ENCODE measurements around the gene OR1L8. TPM values are rescaled to one million over a fixed set of nuclear protein-coding genes. Genes with fewer than 3 reads are reported as not detected.

The OR1L8 gene
- polyA plus RNA-seq, 3 donors = not detected

DNA sequence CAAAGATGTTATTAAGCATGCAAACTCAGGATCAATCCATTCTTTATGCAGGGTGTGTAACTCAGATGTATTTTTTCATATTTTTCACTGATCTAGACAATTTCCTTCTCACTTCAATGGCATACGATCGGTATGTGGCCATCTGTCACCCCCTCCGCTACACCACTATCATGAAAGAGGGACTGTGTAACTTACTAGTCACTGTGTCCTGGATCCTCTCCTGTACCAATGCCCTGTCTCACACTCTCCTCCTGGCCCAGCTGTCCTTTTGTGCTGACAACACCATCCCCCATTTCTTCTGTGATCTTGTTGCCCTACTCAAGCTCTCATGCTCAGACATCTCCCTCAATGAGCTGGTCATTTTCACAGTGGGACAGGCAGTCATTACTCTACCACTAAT is 63.8 kb downstream of the OR1L8 start:
- intact Hi-C loops (cut with micrococcal nuclease) = no loop called here
- H2AFZ ChIP-seq (ENCODE audit: insufficient read depth, low read depth, low read length, poor library complexity, severe bottlenecking) = no peak overlapping the region
- Mint-ChIP-seq H3K36me3 (no peaks in the 10 kb centered on the region), H3K4me1 (no peaks in the 10 kb centered on the region), H3K27ac (no peak overlapping the region), H3K4me3 (no peak overlapping the region), H3K9me3 (peaks cover 0 to 3% (median 0%) of the 10 kb centered on the region in 7 donors), H3K27me3 (ENCODE audit: low read depth in 3 of 3) (peaks cover 3 to 10% (median 3%) of the 10 kb centered on the region in 3 donors)
- TF ChIP-seq, protein P1, sequence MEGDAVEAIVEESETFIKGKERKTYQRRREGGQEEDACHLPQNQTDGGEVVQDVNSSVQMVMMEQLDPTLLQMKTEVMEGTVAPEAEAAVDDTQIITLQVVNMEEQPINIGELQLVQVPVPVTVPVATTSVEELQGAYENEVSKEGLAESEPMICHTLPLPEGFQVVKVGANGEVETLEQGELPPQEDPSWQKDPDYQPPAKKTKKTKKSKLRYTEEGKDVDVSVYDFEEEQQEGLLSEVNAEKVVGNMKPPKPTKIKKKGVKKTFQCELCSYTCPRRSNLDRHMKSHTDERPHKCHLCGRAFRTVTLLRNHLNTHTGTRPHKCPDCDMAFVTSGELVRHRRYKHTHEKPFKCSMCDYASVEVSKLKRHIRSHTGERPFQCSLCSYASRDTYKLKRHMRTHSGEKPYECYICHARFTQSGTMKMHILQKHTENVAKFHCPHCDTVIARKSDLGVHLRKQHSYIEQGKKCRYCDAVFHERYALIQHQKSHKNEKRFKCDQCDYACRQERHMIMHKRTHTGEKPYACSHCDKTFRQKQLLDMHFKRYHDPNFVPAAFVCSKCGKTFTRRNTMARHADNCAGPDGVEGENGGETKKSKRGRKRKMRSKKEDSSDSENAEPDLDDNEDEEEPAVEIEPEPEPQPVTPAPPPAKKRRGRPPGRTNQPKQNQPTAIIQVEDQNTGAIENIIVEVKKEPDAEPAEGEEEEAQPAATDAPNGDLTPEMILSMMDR (IDR thresholded peaks at IDR 0.05) = no peak
- WGBS (ENCODE audit: insufficient coverage) = 100% methylated on average over 3 of the region's 3 CpGs
- no peaks in the 10 kb centered on the region for H3K79me2 ChIP-seq (ENCODE audit: insufficient read depth, low read length)
- H3K27me3 ChIP-seq (ENCODE audit: control insufficient read depth in 2 of 2, insufficient read depth in 2 of 2, low read length in 2 of 2) = peaks cover 0 to 3% of the 10 kb centered on the region in 2 donors
- no peaks in the 10 kb centered on the region for H3K36me3 ChIP-seq (replicated peaks in 1 of 2; ENCODE audit: control insufficient read depth in 1 of 2, insufficient read depth in 2 of 2, low read length in 2 of 2)
- no peaks in the 10 kb centered on the region for H4K20me1 ChIP-seq (ENCODE audit: insufficient read depth, low read length)
- no peak overlapping the region for H3K9ac ChIP-seq (ENCODE audit: insufficient read depth, low read length, poor library complexity, severe bottlenecking)
- no peak overlapping the region for H3K4me3 ChIP-seq (replicated peaks in 1 of 3; ENCODE audit: low read depth in 2 of 3, low read length in 3 of 3)
- no peak for DNase-seq
- H3K27ac ChIP-seq (ENCODE audit: low read depth in 1 of 2, low read length in 2 of 2) = no peak overlapping the region
- no peak overlapping the region for H3K4me2 ChIP-seq (replicated peaks; ENCODE audit: extremely low read depth, low read length, poor library complexity, severe bottlenecking)
- H3K9me3 ChIP-seq (replicated peaks in 1 of 2; ENCODE audit: control insufficient read depth in 1 of 2, insufficient read depth in 1 of 2, low read length in 2 of 2) = no peaks in the 10 kb centered on the region
- no peaks in the 10 kb centered on the region for H3K4me1 ChIP-seq (ENCODE audit: control insufficient read depth in 1 of 2, insufficient read depth in 2 of 2, low read length in 2 of 2)

GRCh38 chr9:122518841-122519240 is 64.3 kb downstream of the OR1L8 start, which contains the start of gene OR1J4:
TSS of gene OR1J4 (plus strand) at chr9:122519141. CDS start at chr9:122519141, 0 bp downstream.
- no peaks in the 10 kb centered on the region for H3K79me2 ChIP-seq (ENCODE audit: insufficient read depth, low read length)
- H3K4me2 ChIP-seq (replicated peaks; ENCODE audit: extremely low read depth, low read length, poor library complexity, severe bottlenecking) = no peak within 1 kb of the TSS
- H3K4me3 Mint-ChIP-seq = no peak within 1 kb of the TSS
- no peaks in the 10 kb centered on the region for H3K4me1 Mint-ChIP-seq
- peaks cover 3 to 10% (median 3%) of the 10 kb centered on the region in 3 donors for H3K27me3 Mint-ChIP-seq (ENCODE audit: low read depth in 3 of 3)
- no CpG with 5 or more reads among the region's 4 CpGs for WGBS (ENCODE audit: insufficient coverage)
- no peaks in the 10 kb centered on the region for H3K36me3 Mint-ChIP-seq
- H3K27ac ChIP-seq (ENCODE audit: low read depth in 1 of 2, low read length in 2 of 2) = no peak within 1 kb of the TSS
- H3K27me3 ChIP-seq (ENCODE audit: control insufficient read depth in 2 of 2, insufficient read depth in 2 of 2, low read length in 2 of 2) = peaks cover 0 to 3% of the 10 kb centered on the region in 2 donors
- no peaks in the 10 kb centered on the region for H3K9me3 ChIP-seq (replicated peaks in 1 of 2; ENCODE audit: control insufficient read depth in 1 of 2, insufficient read depth in 1 of 2, low read length in 2 of 2)
- no peak for DNase-seq
- TF ChIP-seq, protein P1 (IDR thresholded peaks at IDR 0.05) = no peak
- H3K36me3 ChIP-seq (replicated peaks in 1 of 2; ENCODE audit: control insufficient read depth in 1 of 2, insufficient read depth in 2 of 2, low read length in 2 of 2) = no peaks in the 10 kb centered on the region
- no peak within 1 kb of the TSS for H2AFZ ChIP-seq (ENCODE audit: insufficient read depth, low read depth, low read length, poor library complexity, severe bottlenecking)
- no peaks in the 10 kb centered on the region for H3K4me1 ChIP-seq (ENCODE audit: control insufficient read depth in 1 of 2, insufficient read depth in 2 of 2, low read length in 2 of 2)
- intact Hi-C loops (cut with micrococcal nuclease) = no loop called here
- H4K20me1 ChIP-seq (ENCODE audit: insufficient read depth, low read length) = no peaks in the 10 kb centered on the region
- H3K27ac Mint-ChIP-seq = no peak within 1 kb of the TSS
- no peak within 1 kb of the TSS for H3K9ac ChIP-seq (ENCODE audit: insufficient read depth, low read length, poor library complexity, severe bottlenecking)
- H3K4me3 ChIP-seq (replicated peaks in 1 of 3; ENCODE audit: low read depth in 2 of 3, low read length in 3 of 3) = no peak within 1 kb of the TSS
- H3K9me3 Mint-ChIP-seq = peaks cover 0 to 3% (median 0%) of the 10 kb centered on the region in 7 donors
